Measurements from ENCODE around the gene BMAL1. TPM values are rescaled to one million over a fixed set of nuclear protein-coding genes. Genes with fewer than 3 reads are reported as not detected.

BMAL1 gene
- total RNA-seq, 1 experiment from 2014 or later, result 8.3 TPM

DNA sequence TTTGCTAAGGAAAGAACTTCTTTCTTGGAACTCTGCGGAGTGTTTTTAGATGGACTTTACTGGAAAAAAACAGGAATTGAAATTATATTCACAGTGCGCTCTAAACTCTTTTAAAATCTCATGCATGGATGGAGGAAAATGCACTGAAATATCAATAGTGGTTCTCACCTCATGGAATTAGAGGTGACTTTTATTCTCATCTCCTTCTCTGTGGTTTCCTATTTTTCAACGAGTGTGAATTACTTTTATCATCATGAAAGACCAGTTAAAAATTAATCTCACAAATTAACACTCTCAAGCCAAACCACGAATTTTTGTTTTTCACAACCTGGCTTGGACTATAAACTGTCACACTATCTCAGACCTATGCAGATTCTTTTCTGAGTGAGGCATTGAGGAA, 16.6 kb downstream of the BMAL1 start (continued):
- TF ChIP-seq, protein P1, sequence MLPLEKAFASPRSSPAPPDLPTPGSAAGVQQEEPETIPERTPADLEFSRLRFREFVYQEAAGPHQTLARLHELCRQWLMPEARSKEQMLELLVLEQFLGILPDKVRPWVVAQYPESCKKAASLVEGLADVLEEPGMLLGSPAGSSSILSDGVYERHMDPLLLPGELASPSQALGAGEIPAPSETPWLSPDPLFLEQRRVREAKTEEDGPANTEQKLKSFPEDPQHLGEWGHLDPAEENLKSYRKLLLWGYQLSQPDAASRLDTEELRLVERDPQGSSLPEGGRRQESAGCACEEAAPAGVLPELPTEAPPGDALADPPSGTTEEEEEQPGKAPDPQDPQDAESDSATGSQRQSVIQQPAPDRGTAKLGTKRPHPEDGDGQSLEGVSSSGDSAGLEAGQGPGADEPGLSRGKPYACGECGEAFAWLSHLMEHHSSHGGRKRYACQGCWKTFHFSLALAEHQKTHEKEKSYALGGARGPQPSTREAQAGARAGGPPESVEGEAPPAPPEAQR (CRISPR knock-in tag; IDR thresholded peaks at IDR 0.05), result no peak
- no peak for TF ChIP-seq NR2C2 (CRISPR knock-in tag; IDR thresholded peaks at IDR 0.05)
- TF ChIP-seq ESRRA (CRISPR knock-in tag; IDR thresholded peaks at IDR 0.05; ENCODE audit: borderline replicate concordance), result no peak
- TF ChIP-seq ATF1 (CRISPR knock-in tag; IDR thresholded peaks at IDR 0.05), result no peak

DNA sequence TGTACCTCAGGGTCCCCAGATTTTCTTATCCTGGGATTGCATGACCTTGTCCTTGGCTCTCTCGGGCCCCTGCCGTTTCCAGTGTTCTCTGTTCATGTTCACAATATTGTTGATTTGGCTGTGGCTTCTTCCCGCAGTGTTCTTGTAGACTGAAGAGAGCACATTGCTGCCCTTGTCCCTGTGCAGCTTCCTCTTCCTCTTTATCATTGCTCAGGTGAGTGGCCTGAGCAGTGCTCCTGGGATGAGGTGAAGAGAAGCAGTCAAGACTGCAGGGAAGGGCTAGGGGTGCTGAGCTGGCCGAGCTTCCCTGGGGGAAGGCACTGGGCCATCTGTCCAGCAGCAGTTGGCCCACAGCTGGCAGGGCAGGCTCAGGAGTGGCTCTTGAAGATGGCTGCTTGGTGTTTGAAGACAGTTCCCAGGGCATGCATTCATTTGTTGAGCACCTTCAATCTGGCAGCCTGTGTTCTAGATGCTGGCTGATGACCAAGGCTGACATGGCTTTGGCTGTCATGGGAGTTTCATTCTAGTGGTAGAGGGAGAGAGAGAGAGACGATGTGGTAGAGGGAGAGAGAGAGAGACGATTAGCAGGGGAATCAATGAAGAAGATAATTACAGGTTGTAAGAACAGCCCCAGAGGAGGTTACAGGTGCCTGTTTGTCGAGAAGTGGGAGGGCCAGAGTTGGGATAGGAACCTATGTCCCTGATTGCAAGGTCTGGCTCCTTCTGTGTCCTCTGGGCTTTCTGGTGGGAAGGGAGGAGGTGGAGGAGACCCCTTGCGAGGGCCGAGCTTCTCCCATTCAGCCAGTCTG, 17.4 kb downstream of the BMAL1 start:
- ChIA-PET POLR2A (no interaction called here), CTCF (interaction anchor here (1.4 kb wide), 1 partner anchor 61 kb away, joined by 3 read pairs; no protein-coding TSS in a partner anchor)
- TF ChIP-seq CREM (CRISPR knock-in tag; IDR thresholded peaks at IDR 0.05) (no peak), MYBL2 (CRISPR knock-in tag; IDR thresholded peaks at IDR 0.05) (no peak), NFE2L1 (CRISPR knock-in tag; IDR thresholded peaks at IDR 0.05) (no peak), FOXP1 (CRISPR knock-in tag; IDR thresholded peaks at IDR 0.05; ENCODE audit: borderline replicate concordance) (no peak), SOX15 (CRISPR knock-in tag; IDR thresholded peaks at IDR 0.05) (no peak), CBFB (CRISPR knock-in tag; IDR thresholded peaks at IDR 0.05; ENCODE audit: low read depth) (no peak), ZNF317 (CRISPR knock-in tag; IDR thresholded peaks at IDR 0.05; ENCODE audit: borderline replicate concordance, low read depth) (no peak), SMAD3 (CRISPR knock-in tag; IDR thresholded peaks at IDR 0.05; ENCODE audit: borderline replicate concordance) (no peak)
- TF ChIP-seq, protein P2, sequence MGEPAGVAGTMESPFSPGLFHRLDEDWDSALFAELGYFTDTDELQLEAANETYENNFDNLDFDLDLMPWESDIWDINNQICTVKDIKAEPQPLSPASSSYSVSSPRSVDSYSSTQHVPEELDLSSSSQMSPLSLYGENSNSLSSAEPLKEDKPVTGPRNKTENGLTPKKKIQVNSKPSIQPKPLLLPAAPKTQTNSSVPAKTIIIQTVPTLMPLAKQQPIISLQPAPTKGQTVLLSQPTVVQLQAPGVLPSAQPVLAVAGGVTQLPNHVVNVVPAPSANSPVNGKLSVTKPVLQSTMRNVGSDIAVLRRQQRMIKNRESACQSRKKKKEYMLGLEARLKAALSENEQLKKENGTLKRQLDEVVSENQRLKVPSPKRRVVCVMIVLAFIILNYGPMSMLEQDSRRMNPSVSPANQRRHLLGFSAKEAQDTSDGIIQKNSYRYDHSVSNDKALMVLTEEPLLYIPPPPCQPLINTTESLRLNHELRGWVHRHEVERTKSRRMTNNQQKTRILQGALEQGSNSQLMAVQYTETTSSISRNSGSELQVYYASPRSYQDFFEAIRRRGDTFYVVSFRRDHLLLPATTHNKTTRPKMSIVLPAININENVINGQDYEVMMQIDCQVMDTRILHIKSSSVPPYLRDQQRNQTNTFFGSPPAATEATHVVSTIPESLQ (CRISPR knock-in tag; IDR thresholded peaks at IDR 0.05), result no peak
- TF ChIP-seq, protein P3, sequence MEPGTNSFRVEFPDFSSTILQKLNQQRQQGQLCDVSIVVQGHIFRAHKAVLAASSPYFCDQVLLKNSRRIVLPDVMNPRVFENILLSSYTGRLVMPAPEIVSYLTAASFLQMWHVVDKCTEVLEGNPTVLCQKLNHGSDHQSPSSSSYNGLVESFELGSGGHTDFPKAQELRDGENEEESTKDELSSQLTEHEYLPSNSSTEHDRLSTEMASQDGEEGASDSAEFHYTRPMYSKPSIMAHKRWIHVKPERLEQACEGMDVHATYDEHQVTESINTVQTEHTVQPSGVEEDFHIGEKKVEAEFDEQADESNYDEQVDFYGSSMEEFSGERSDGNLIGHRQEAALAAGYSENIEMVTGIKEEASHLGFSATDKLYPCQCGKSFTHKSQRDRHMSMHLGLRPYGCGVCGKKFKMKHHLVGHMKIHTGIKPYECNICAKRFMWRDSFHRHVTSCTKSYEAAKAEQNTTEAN (CRISPR knock-in tag; IDR thresholded peaks at IDR 0.05), result no peak
- H3K27ac Mint-ChIP-seq, result no peak overlapping the region
- H3K27me3 Mint-ChIP-seq (ENCODE audit: low read depth), result no peaks in the 10 kb centered on the region
- ATAC-seq (no peak), DNase-seq (ENCODE audit: low spot score) (no peak)
- H3K36me3 Mint-ChIP-seq, result no peaks in the 10 kb centered on the region
- H3K4me1 Mint-ChIP-seq, result peaks cover 9% of the 10 kb centered on the region
- no peak overlapping the region for H3K4me3 Mint-ChIP-seq
- no peaks in the 10 kb centered on the region for H3K9me3 Mint-ChIP-seq

DNA sequence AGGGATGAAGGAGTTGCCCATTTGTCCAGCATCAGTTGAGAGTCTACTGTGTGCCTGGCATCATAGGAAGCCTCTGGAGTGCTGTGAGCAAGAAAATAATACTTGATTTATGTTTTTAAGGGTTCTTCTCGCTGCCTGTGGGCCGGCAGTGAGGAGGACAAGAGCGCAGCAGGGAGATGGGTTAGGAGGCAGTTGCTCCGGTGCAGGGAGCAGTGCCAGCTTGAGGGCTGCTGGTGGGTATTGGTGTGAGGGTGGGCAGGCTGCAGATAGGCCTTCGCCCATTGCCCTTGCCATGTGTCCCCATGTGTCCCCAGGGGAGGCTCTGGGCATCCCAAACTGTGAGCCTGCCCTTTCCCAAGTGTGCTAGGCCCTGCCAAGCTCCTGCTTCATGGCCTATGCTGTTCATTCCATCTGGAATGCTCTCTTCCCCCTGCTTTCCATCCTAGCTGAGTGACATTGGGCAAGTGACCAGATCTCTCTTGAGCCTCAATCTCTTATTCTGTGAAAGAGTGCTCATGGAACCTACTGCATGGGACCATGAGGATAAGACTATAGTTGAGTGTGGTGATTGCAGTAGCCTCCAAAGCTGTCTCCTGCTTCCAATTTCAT, 19.8 kb downstream of the BMAL1 start:
- Mint-ChIP-seq H3K27ac (no peak overlapping the region), H3K4me1 (peaks cover 9% of the 10 kb centered on the region), H3K27me3 (ENCODE audit: low read depth) (no peaks in the 10 kb centered on the region), H3K36me3 (no peaks in the 10 kb centered on the region), H3K4me3 (no peak overlapping the region), H3K9me3 (no peaks in the 10 kb centered on the region)
- no peak for DNase-seq (ENCODE audit: low spot score)
- ATAC-seq, result no peak
- POLR2A ChIA-PET, result no interaction called here
- CTCF ChIA-PET, result interaction anchor here (0.9 to 1.1 kb wide), 2 partner anchors 37 to 56 kb away, joined by 3 to 5 read pairs; no protein-coding TSS in a partner anchor
- TF ChIP-seq HMGA2 (CRISPR knock-in tag; IDR thresholded peaks at IDR 0.05) (no peak), NR1H2 (CRISPR knock-in tag; IDR thresholded peaks at IDR 0.05) (no peak), ZBTB21 (CRISPR knock-in tag; IDR thresholded peaks at IDR 0.05; ENCODE audit: borderline replicate concordance) (no peak), ZNF671 (CRISPR knock-in tag; IDR thresholded peaks at IDR 0.05) (no peak), RORB (CRISPR knock-in tag; IDR thresholded peaks at IDR 0.05) (no peak), JUN (CRISPR knock-in tag; IDR thresholded peaks at IDR 0.05) (no peak)
- TF ChIP-seq, protein P4, sequence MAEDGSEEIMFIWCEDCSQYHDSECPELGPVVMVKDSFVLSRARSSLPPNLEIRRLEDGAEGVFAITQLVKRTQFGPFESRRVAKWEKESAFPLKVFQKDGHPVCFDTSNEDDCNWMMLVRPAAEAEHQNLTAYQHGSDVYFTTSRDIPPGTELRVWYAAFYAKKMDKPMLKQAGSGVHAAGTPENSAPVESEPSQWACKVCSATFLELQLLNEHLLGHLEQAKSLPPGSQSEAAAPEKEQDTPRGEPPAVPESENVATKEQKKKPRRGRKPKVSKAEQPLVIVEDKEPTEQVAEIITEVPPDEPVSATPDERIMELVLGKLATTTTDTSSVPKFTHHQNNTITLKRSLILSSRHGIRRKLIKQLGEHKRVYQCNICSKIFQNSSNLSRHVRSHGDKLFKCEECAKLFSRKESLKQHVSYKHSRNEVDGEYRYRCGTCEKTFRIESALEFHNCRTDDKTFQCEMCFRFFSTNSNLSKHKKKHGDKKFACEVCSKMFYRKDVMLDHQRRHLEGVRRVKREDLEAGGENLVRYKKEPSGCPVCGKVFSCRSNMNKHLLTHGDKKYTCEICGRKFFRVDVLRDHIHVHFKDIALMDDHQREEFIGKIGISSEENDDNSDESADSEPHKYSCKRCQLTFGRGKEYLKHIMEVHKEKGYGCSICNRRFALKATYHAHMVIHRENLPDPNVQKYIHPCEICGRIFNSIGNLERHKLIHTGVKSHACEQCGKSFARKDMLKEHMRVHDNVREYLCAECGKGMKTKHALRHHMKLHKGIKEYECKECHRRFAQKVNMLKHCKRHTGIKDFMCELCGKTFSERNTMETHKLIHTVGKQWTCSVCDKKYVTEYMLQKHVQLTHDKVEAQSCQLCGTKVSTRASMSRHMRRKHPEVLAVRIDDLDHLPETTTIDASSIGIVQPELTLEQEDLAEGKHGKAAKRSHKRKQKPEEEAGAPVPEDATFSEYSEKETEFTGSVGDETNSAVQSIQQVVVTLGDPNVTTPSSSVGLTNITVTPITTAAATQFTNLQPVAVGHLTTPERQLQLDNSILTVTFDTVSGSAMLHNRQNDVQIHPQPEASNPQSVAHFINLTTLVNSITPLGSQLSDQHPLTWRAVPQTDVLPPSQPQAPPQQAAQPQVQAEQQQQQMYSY (CRISPR knock-in tag; IDR thresholded peaks at IDR 0.05), result no peak
- TF ChIP-seq, protein P5, sequence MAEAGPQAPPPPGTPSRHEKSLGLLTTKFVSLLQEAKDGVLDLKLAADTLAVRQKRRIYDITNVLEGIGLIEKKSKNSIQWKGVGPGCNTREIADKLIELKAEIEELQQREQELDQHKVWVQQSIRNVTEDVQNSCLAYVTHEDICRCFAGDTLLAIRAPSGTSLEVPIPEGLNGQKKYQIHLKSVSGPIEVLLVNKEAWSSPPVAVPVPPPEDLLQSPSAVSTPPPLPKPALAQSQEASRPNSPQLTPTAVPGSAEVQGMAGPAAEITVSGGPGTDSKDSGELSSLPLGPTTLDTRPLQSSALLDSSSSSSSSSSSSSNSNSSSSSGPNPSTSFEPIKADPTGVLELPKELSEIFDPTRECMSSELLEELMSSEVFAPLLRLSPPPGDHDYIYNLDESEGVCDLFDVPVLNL (CRISPR knock-in tag; IDR thresholded peaks at IDR 0.05; ENCODE audit: borderline replicate concordance, low read depth), result no peak
- TF ChIP-seq, protein P6, sequence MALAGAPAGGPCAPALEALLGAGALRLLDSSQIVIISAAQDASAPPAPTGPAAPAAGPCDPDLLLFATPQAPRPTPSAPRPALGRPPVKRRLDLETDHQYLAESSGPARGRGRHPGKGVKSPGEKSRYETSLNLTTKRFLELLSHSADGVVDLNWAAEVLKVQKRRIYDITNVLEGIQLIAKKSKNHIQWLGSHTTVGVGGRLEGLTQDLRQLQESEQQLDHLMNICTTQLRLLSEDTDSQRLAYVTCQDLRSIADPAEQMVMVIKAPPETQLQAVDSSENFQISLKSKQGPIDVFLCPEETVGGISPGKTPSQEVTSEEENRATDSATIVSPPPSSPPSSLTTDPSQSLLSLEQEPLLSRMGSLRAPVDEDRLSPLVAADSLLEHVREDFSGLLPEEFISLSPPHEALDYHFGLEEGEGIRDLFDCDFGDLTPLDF (CRISPR knock-in tag; IDR thresholded peaks at IDR 0.05), result no peak

All from WTC11 (cell line).